HCT116 (cell line): Measurements from ENCODE around the gene C6orf118.

Experiments
- CBX3 ChIP-seq: IDR thresholded peaks from 2 replicates; pipeline ENCODE4 v1.6.1; 2012; ENCODE audit warnings: low read depth
- EZH2phosphoT487 ChIP-seq: fragments of 200-600 bp; IDR thresholded peaks from 2 replicates; pipeline ENCODE4 v1.6.1; 2018; ENCODE audit warnings: antibody characterized with exemption, borderline replicate concordance
- POLR2A ChIP-seq: IDR thresholded peaks from 2 replicates; pipeline ENCODE4 v1.7.0; 2011; ENCODE audit warnings: borderline replicate concordance; ENCODE audit not compliant: insufficient read depth, insufficient read length; ENCODE audit errors: extremely low read depth
- RAD21 ChIP-seq: IDR thresholded peaks from 2 replicates; pipeline ENCODE4 v1.6.1; 2012; ENCODE audit warnings: low read depth, mild to moderate bottlenecking
- SP1 ChIP-seq: IDR thresholded peaks from 2 replicates; pipeline ENCODE4 v1.6.1; 2012; ENCODE audit warnings: low read depth
- SRF ChIP-seq: IDR thresholded peaks from 2 replicates; pipeline ENCODE4 v1.6.1; 2012; ENCODE audit warnings: low read depth
- TF ChIP-seq, protein P1 (sequence below), 3 experiments: fragments of 200-600 bp in 1 of 3; sonication (generic) in 1 of 3; IDR thresholded peaks in 2 of 3; conservative IDR thresholded peaks in 1 of 3; 2 replicates each; pipeline ENCODE4 v1.5.1; 2012 to 2017; ENCODE audit warnings: low read depth in 2 of 3, low read length in 2 of 3, antibody characterized with exemption in 1 of 3, borderline replicate concordance in 1 of 3, control low read depth in 1 of 3, mild to moderate bottlenecking in 1 of 3, mixed read lengths in 1 of 3, mixed run types in 1 of 3, moderate library complexity in 1 of 3; ENCODE audit not compliant: insufficient read depth in 1 of 3

GRCh38 chr6:165272585-165272984, 36.8 kb downstream of the C6orf118 start:
- TF ChIP-seq EZH2phosphoT487: no peak
- TF ChIP-seq SP1: no peak
- no peak for TF ChIP-seq SRF
- no peak for TF ChIP-seq RAD21
- TF ChIP-seq, protein P1, sequence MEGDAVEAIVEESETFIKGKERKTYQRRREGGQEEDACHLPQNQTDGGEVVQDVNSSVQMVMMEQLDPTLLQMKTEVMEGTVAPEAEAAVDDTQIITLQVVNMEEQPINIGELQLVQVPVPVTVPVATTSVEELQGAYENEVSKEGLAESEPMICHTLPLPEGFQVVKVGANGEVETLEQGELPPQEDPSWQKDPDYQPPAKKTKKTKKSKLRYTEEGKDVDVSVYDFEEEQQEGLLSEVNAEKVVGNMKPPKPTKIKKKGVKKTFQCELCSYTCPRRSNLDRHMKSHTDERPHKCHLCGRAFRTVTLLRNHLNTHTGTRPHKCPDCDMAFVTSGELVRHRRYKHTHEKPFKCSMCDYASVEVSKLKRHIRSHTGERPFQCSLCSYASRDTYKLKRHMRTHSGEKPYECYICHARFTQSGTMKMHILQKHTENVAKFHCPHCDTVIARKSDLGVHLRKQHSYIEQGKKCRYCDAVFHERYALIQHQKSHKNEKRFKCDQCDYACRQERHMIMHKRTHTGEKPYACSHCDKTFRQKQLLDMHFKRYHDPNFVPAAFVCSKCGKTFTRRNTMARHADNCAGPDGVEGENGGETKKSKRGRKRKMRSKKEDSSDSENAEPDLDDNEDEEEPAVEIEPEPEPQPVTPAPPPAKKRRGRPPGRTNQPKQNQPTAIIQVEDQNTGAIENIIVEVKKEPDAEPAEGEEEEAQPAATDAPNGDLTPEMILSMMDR (IDR thresholded peaks at IDR 0.05 in 2 of 3, conservative IDR thresholded peaks at IDR 0.05 in 1 of 3; ENCODE audit: borderline replicate concordance in 1 of 3, insufficient read depth in 1 of 3, low read depth in 2 of 3, low read length in 2 of 3): no peak
- TF ChIP-seq CBX3: no peak
- TF ChIP-seq POLR2A: no peak
